HG03565 (cell line): Measurements from ENCODE around the gene CST5.
A peak's percentile ranks its signal among the peaks of the same experiment; 100 is the strongest.
"Not testable (repeated sequence)": the region's sequence is repeated elsewhere in the genome, so short reads cannot be mapped to it uniquely, and the experiment has no call there.

Experiments used
- ATAC-seq: cut with Tn5 transposase; IDR thresholded peaks from one replicate; pipeline ENCODE4 v1.9.1; 2021; ENCODE audit warnings: mild to moderate bottlenecking, moderate library complexity; ENCODE audit not compliant: unreplicated experiment

CST5 gene

DNA sequence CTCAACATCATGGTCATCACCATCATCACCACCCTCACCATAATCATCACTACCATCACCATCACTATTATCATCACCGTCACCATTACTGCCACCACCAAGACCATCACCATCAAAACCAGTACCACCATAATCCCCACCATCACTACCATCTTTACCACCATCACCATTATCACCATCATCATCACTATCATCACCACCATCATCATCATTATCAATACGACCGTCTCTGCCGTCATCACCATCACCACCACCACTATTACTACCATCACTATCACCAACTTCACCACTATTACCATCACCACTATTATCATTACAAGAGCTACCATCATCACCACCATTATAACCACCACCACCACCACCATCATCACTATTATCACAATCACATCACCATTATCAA, 11.3 kb upstream of the CST5 start:
- ATAC-seq = not testable (repeated sequence)

DNA sequence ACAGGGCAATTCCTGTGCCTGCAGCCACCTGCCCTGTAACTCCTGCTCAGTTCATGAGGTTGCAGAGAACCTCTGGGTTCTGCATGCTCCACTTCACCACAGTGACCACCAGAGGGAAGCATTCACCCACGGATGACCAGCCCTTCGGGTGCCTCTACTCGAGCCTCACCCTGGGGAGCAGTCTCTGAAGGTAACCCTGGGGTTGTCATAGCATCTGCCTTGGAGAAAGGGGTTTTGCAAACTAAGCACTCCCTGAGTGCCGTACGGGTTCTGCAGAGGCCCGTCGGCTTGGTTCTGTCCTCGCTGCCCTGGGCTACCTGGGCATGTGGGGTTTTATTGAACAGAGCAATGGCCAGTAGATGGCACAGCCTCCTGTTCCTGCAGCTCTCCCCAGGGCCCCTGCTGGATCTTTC, 10.2 kb upstream of the CST5 start:
- peak; percentile 90 for ATAC-seq

DNA sequence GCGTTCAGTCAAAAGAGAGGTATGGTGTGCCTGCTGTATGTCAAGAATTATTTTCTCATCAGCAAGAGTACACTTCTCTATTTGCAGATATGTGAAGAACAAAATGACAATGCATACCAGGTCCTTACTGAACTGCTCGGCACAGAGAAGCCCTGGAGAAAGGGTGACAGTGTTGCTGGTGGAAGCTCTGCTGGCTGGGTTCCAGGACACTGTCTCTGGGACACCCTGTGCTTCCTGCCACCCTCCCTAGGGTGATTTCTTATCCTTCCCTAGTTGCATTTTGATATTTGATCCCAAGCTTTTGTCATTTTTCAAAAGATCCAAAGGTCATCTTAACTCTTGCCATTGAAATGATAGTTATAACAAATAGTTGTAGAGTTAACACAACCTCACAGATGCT, 8.3 kb upstream of the CST5 start:
- ATAC-seq = no peak

DNA sequence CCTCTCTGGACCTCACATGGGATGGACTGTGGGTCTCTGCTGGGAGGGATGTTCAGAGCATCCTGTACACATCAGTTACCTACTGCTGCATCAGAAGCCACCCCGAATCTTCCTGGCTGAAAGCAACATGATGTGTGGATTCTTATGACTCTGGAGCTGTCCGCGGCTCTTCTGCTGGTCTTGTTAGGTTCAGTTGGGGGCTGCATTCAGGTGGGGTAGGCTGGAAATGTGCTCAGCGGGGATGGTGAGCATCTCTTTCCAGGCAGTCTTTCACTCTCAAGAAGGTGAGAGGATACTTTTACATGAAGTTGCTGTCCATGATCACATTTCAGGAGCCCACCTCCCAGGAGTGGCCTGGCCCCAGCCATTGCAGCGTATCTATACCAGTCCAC, 5.2 kb upstream of the CST5 start:
- no peak for ATAC-seq

DNA sequence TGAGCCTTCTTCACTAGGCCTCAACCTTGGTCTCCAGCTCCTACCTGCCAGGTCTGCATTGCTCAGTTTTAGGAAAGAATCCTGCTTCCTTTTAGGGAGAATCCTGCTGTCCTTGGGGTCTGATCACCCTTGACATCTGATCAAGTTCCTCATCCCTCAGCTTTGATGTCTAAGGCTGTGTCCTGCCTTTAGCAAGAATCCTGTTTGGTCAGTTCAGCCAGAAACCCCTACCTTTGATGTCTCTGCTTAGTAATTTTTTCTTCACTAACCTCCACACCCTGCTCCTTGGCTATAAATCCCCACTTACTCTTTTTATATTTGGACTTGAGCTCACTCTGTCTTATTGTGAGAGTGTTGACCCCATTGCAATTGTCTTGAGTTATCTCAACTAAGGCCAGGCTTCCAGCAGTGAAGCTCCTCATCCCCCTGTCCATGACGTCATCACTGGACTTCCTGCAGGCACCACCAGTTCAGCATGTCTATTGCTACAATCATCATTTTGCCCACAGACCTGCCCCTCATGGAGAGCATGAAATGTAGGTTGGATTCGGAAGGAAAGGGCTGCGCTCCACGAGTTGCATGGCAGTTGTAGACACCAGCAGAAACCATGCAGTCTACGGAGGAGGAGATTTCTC, 4.7 kb upstream of the CST5 start:
- no peak for ATAC-seq

DNA sequence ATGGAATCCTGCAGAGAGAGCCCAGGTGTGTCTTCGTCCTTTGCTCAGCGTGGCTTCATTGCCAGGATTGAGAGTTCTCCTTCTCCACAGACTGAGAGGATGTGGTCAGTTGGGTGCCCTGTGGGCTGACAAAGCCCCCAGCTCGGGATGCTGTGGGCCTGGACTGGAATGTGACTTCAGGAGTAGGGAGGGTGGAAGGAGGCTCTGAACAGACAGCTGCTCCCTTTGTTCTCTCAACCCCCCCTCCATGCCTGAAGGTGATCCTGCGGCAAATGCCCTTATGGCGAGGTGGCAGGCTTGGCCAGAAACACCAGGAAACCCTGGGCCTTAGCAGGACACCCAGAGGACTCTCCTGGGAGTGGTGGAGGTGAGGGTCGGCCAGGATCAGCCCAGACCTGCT, 1.8 kb upstream of the CST5 start:
- ATAC-seq = no peak

DNA sequence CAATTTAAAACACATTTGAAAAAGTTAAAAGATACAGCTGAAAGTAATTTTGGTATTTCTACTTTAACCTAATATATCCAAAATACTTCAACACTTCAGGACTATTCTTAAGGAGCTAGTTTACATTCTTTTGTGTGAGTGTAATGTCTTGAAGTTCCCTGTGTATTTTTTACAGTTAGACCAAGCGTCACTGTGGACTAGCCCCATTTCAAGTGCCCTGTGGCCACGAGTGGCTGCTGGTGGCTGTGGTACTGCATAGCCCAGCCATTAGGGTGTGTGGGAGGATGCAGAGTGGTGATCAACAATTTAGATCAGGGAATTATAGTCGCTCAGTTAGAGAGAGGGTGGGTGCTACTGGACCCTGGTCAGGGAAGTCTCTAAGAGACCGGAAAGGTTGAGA, 869 bp upstream of the CST5 start:
- no peak for ATAC-seq

DNA sequence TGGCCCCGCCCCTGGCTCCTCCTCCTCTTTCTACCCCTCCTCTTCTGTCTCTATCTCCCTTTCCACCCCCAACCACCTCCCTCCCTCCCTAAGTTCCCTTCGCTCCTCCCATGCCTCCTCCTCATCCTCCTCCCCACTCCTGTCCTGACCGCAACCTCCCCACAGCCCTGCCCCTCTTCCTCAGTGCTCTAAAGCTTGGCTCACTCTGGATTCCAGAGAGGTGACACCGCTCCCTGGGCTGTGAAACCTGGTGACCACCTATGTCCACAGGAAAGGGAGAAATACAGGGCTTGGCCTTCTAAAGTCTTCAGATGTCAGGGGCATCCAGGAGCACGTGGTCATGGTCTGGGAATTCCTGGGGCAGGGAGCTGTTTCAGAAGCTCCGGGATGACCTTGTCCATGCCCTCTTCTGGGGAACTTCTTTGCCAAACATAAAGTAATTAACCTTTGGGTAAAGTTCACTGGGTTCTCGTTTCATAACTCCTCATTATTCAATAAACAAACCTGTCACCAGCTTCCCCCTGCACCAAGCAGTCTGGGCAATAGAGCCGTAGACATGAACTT, 345 bp upstream of the CST5 start:
- ATAC-seq = no peak

DNA sequence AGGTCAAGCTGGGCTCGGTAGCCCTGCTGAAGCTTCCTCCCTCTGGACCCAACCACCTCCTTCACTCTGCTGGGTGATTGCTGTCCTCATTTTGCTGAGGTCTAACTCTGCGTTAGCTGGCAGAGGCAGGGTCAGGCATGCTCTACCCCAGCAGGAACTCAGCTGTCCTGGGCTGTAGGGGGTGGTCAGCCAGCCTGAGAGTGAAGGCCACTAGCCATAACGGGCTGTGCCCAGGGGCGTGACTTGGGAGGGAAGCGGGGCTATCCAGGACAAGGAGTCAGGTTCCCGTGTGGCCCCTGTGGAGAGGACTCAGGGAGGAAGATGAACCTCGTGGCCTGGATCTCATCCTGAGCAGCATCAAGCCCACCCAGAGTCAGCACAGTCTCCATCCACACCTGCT, 761 bp downstream of the CST5 start:
- ATAC-seq = no peak

DNA sequence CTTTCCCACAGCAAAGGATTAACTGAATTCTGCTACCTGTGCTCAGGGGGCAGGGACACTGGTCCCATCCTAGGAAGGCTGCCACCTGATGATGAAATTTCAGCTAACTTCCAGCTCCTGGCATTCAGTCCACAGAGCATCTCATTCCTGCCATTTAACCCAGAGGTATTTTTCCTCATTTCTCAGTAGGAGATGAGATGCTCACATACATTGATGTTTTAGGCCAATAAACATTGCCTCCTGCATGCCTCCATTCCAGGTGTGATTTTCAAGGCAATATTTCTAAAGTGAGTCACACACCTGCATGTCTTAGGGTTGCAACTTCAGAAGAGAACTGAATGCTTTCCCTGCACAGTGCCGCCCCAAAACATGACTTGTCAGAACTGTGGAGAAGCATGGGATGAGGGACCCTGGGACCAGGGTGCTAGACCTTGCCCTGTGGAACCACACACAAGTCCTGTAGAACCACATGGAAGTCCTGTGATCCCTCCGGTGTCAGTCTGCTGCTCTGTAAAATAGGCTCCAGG, 1.5 kb downstream of the CST5 start:
- ATAC-seq = not testable (repeated sequence)

DNA sequence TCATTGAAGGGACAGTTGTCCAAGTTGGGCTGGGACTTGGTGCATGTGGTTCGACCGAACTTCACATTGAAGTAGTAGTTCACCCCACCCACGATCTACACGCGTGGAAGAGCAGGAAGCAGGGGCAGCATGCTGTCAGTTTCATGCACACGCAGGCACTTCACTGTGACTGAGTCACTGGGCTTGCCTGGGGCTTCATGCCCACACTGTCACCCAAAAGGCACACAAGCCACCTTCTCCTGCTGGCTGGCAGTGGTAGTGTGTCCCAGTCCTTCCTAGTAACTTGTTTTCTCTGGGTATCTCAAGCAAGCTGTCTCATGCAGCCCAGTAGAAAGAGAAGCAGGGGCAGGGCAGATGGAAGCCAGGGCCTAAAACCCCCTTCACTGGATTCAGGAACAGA, 2.0 kb downstream of the CST5 start:
- ATAC-seq = no peak

DNA sequence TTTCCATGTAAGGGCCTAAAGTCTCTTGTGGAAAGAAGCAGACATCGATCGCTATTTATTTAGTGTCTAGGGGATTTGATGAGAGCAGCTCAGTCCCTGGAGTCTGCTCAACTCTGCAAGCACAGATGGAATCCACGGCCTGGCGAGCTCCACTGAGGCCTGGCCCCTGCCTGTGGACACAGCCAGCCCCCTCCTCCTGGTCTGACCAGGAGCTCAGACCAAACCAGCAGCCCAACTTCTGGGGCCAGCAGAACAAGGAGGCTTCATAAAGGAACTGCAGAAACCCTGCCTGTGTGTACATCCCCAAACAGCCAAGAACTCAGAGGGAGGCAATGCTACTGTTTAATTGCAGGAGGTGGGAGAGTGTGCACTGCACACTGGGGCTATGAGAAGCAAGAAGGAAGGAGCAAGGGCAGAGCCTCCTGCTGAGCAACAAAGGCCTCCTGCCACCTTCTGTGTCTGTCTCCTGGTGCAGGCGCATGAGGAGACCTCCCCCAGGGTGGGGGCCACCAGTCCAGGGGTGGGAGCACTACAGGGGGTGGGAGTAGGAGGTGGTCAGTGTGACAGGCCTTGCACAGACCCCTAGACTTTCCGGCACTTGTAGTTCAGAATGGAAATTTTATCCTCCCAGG, 3.8 kb downstream of the CST5 start:
- no peak for ATAC-seq

DNA sequence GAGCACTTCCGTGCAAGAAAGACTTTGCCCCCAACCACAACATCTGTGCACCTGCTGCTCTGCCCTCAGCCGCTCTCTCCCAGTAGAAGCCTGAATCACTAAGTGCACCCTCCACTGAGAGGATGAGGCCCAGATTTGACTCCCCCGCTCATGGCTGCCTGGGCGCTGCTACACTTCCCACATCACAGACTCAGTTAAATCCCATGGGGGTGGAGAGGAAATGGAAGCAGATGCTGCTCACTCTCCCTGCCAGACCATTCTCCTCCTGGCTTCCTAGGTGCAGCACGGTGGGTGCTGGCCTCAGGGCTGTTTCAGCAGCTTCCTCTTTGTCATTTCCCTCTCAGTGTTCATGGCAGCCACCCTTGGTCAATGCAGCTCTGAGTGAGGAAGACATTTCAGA, 4.8 kb downstream of the CST5 start:
- ATAC-seq = no peak

DNA sequence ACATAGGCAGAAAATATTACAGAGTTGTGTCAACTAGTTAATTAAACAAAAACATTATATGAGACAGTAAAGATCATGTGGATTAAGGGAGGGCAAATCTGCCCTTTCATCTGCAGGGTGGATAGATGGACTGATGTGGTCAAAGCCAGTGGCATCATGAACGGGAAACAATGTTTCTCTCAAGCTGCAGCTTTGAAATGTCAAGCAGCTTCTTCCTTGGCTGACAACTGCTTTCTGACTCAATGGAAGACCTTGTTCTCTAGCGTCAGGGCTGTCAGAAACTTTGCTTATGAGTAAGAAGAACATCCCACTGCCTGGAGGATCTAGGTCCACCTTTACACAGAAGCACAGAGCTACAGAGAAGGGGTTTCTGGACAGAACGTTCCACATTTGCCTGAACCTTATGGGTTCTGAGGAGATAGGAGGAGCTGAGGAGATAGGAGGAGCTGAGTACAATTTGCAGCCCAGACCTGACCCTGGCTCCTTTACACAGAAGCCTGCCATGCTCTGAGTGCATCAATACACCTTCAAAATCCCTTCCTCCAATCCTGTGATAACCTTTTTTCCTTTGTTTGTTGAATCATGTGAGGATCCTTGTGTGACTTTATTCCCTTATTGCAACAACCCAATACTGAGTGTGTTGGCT, 6.1 kb downstream of the CST5 start:
- ATAC-seq = no peak

DNA sequence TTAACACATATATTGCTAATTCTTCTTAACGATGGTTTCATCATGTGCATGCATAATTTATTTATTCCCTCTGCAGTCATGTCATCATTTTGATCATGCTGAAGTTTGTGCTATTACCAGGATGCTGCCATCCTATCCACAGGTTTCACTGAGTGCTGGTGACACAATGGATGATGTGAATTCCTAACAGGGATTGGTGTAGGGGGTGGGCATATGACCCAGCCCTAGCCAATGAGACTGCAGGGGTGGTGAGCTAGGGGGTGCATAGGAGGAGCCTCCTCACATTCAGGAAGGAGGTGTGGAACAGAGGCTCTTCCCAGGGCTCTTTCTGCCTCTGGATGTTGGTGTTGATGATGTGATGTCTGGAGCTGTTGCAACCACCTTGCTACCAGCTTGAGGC, 7.5 kb downstream of the CST5 start:
- no peak for ATAC-seq

DNA sequence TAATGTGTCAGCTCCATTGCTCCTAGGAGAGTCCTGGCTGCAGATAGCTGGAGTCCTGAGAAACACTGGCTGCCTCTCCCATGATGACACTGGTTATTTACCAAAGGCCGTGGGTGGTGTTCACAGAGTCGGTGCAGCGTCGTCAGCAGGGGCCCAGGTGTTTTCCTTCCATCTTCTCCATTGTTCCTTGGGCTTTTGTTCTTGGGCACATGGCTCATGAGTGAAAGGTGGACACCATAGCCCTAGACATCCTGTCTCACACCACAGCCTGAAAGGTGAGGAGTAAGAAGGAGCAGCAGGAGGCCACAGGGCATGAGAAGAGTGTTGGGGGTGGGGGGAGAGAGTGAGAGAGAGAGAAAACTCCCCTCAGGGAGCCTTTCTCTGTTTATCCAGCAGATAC, 9.1 kb downstream of the CST5 start:
- no peak for ATAC-seq

DNA sequence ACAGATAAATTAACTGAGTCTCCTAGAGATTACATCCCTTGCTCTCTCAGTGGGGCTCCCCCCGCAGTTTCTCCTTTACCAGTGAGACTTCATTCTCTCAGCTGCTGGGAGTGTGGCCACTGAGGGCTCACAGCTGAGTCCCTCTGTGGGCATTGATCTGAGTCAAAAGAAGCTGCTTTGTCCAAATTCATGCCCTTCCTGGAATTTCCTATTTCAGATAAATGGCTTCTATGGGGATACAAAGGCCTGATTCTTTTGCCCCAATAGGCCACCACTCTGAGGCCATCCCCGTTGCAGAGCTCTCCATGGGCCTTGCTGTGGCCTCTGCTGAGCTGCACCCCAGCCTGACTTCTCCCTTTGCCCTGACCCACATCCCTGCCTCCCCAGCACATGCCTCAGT, 10.0 kb downstream of the CST5 start:
- ATAC-seq = no peak

DNA sequence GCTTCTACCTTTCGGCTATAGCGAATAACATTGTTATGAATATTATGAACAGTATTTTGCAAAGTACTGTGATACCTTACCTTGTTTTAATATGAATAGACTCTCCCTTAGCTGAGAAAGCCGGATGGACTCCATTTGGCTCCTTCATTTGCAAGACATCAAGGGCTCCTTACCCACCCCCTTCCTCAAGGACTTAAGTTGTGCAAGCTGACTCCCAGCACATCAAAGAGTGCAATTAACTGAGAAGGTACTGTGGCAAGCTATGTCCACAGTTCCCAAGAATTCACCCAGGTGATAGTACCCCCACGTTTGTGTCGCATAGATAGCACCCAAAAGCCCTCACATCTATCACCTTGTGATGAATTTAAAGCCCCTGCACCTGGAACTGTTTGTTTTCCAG, 11.2 kb downstream of the CST5 start:
- no peak for ATAC-seq

DNA sequence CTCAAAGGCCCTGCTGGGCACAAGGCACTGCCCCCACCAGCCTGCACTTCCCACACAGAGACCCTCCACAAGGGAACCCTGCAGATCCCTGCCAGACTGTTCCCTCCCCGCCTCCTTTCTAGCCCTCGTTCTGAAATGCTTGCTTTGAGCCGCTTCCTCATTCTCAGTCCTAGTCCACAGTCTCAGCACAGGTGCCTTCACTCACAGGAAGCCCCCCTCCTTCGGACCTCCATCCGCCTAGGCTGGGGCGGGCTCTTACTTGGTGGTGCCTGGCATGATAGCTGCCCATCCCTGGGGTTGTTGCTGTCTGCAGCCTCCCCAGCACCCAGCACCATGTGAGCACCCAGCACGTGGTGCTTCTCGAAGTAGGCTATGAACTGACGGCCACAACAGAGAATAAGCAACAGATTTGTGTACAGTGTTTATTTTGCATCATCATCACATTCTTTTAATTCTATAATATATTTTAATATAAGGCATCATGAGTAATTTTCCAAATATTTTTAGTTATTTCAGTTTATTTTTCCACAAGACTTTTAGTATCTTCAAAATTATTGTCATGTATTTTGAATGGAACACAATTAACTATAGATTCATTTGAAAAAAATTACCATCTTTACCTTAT, 12.3 kb downstream of the CST5 start:
- ATAC-seq = no peak

DNA sequence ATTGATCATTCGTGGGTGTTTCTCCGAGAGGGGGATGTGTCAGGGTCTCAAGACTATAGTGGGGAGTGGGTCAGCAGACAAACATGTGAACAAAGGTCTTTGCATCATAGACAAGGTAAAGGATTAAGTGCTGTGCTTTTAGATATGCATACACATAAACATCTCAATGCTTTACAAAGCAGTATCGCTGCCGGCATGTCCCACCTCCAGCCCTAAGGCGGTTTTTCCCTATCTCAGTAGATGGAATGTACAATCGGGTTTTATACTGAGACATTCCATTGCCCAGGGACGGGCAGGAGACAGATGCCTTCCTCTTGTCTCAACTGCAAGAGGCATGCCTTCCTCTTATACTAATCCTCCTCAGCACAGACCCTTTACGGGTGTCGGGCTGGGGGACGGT, 18.8 kb downstream of the CST5 start:
- ATAC-seq = not testable (repeated sequence)

DNA sequence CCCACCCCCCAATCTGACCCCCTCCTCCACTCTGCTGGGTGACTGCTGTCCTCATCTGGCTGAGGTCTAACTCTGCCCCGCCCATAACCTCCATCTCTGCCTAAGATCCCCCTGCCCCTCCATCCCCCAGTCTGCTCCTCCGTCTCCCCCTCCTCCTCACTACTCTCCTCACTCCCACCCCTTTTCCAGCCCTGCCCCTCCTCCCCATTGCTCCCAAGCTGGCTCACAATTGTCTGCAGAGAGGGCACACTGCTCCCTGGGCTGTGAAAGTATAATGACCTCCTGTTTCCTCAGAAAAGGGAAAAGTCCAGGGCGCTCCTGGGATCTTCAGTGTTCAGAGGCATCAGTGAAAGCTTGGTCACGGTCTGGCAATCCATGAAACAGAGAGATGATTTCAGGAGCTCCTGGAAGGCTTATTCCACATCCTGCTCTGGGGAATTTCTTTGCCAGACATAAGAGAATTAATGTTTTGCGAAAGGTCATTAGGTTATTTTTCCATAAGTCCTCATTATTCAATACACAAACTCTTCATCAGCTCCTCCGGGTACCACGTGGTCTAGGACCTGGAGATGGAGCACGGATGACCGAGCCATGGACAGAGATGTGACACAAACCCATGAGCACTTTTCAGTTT, 21.5 kb downstream of the CST5 start:
- ATAC-seq = no peak
